Epithelial cell of prostate (primary cell): Measurements from ENCODE around the gene MRPL38.
"Not testable (repeated sequence)": the region's sequence is repeated elsewhere in the genome, so short reads cannot be mapped to it uniquely, and the experiment has no call there.

Source experiments
- DNase-seq: peaks from one replicate; pipeline ENCODE4 v3.0.0-alpha.2; 2011; ENCODE audit warnings: low read depth, low spot score
- H3K27ac ChIP-seq: fragments of 450-650 bp; 2 replicates; pipeline ENCODE4 v1.5.1; 2017; ENCODE audit warnings: mild to moderate bottlenecking

Gene MRPL38

DNA sequence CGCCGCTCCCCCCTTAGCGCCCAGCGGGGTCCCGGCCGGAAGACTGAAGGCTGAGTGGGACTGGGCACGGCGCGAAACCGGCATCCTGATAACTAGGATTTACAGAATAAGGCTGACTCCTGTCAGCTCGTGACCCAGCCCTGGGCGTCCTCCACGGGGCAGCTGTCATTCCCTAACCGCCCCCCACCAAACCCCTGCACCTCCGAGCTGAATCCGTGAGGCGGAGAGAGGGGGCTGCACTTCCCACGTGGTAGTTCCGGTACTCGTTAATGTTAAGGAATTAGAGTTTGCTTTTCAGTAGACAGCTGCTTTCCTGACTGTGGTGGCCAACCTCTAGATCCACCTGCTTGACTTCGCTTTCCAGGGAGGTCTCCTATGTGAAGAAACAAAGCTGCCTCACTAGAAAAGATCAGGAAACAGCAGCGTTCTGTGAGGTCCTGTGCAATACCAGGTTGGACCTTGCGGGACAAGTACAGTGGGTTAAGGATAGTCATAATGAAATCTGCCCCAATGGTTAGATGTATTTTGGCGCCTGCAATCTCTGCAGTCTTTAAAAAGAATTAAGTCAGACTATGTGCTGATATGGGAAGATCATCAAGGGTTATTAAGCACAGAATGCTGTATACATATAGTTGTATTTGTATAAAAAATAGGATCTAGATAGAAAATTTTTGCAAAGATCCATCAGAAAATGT lies 48.5 kb downstream of the MRPL38 start:
- no peak for DNase-seq
- H3K27ac ChIP-seq: peak overlapping the region; percentile 83

DNA sequence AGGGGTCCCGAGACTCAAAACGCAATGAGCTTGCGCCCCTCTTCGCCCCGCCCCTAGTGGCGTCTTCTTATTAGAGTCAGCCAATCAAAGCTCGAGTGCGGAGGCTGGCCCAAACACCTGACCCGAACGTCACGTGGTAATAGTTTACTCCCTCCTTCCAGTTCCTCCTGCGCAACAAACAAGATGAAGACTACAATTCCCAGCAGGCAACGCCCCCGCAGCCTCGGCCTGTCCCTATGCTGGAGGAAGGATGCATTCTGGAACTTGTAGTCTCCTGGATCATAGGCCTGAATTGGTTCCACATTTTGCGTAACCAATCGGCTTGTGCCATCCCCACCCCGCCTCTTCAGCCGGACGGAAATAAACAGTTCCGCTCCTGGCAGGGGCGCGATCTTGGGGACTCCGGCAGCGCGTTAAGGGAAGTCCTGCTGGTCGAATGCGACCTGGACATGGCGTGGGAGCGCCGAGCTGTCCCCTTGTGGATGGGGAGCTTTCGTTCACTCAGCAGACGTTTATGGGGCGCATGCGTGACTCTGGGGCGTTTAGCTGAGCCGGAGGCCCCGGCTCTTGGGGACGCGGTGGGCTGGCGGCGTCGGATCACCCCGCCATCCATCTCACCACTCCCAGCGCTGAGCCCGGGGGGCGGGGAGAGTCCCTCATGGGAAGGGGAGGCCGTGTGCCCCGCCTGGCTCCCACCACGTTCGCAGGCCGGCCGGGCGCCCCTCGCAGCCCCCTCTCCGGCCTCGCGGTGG lies 49.2 kb downstream of the MRPL38 start, which contains the start of gene WBP2:
Gene WBP2 (minus strand): TSS at position 26 of the 752 bp plus-strand sequence. CDS start 38 bp downstream, outside the sequence.
- peak; percentile 99 for DNase-seq

DNA sequence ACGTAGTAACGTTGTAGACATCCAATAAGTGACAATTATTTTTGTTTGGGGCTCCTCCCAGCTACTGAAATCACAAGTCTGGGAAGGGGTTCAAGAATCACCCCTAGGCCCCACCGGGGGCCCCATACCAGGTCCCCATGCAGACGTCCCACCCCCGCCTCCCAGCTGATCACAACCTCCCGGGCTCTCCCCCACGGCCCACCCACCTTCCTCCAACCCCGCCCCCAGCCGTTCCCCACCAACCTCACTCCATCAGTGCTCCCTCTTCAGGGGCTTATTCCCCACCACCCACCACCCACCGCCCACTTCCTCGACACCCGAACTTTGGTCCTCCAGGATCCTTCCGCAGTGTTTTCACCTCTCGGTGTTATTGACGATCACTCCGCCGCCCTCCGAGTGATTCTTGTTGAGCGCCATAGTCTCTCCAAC lies 49.8 kb downstream of the MRPL38 start:
- no peak for DNase-seq
- H3K27ac ChIP-seq: peak overlapping the region; percentile 83

More for the DNA sequence above, 49.2 kb downstream of the MRPL38 start, which contains the start of gene WBP2:
- H3K27ac ChIP-seq: peak within 1 kb of the TSS; percentile 83

DNA sequence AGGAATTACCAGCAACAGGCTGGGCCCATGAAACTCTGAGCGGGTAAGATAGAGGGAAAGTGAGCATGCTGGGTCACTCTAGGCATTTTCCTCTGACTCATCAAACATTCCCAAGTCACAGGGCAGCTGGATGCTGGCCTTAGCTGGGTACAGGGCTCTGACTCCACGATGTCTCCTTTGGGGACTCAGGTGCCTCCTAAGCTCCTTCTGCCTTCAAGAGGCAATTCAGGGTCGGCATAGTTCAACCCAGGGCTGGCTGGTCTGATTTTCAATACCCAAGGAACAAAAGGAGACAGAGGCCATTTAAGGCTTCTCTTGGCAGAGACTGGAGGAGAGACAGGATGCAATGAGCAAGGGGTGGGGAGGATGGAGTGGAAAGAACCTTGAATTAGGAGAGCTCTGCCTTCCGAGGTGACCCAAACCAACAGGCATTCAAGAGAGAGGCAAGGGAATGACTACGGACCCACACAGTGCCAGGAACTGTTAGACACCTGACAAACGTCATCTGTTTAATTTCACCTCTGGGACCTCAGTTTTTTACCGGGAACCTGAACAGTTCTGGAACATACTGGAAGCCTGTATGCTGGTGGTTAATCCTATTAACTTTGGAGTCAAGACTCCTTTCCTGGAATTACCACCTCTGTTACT lies 50.5 kb downstream of the MRPL38 start:
- no peak for DNase-seq
- peak overlapping the region; percentile 83 for H3K27ac ChIP-seq

DNA sequence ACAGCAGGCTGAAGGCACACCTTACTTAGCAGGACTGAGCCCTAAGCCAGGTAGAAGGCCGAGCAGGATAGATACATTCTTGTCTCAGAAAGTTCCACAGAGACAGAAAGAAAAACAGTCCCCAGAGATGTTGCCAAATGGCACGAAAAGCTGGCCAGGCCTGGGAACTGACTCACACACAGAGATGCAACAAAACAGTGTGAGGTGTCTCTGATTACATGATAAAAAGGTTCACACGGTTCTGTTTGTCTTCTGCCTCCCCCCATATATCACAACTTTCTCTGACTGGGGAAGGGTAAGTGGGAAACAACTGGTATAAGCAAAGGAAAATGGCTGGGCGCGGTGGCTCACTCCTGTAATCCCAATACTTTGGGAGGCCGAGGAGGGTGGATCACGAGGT lies 51.3 kb downstream of the MRPL38 start:
- H3K27ac ChIP-seq: peak overlapping the region; percentile 83
- no peak for DNase-seq

- H3K27ac ChIP-seq, DNase-seq: not testable (repeated sequence)
Measured at GRCh38 chr17:75851693-75851991, 53.0 kb downstream of the MRPL38 start.

DNA sequence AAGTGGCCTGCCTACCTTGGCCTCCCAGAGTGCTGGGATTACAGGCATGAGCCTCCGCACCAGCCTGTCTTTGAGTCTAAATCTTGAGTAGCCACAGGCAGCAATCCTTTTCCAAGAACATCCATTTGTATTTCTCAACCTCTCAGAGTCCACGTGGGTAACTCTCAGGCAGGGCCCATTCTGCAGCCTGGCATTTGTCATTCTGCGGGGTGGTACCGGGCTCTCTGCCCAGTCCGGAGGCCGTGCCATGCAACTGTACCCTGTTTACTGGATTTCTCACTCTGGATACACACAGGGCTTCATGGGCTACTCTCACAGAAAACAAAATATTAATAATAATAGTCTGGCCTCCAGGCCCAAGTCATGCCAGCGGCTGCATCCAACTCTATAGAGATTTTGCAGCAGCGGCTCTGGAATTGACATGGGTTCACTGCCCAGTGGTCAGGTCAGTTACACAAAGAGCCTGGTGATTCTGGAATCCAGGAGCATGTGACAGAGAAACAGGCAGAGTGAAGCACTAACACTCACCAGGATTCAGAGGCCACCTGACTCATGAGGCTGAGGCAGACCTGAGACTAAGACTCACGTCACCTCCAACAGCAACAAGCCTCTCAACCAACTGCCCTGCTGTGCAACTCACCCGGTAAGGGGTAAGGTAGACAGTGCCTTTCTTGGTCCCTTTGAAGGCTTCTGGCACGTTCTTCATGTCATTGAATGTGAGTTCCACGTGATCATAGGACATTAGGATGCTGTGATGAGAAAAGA lies 53.6 kb downstream of the MRPL38 start:
- no peak for DNase-seq
- H3K27ac ChIP-seq: no peak overlapping the region

- H3K27ac ChIP-seq: no peak overlapping the region
- DNase-seq: no peak
Measured at GRCh38 chr17:75849724-75850123, 55.0 kb downstream of the MRPL38 start.

- no peak overlapping the region for H3K27ac ChIP-seq
- no peak for DNase-seq
Measured at GRCh38 chr17:75849279-75849646, 55.4 kb downstream of the MRPL38 start.
